Measurements from ENCODE around the gene BEGAIN.

The BEGAIN gene

DNA sequence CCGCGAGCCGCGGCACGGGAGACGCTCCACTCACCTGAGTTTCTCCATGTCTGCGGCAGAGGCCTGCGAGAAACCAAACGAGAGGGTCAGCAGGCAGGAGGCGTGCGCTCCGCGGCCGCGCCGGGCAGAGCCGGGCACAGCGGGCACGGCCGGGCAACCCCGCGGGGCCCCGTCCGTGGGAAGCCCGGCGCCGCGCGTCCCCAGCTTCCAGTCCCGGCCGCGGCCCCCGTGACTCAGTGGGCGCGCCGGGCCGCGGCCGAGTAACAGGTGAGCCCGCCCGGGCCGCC lies 19.4 kb downstream of the BEGAIN start:
- no peak for DNase-seq (ENCODE audit: low spot score)

DNA sequence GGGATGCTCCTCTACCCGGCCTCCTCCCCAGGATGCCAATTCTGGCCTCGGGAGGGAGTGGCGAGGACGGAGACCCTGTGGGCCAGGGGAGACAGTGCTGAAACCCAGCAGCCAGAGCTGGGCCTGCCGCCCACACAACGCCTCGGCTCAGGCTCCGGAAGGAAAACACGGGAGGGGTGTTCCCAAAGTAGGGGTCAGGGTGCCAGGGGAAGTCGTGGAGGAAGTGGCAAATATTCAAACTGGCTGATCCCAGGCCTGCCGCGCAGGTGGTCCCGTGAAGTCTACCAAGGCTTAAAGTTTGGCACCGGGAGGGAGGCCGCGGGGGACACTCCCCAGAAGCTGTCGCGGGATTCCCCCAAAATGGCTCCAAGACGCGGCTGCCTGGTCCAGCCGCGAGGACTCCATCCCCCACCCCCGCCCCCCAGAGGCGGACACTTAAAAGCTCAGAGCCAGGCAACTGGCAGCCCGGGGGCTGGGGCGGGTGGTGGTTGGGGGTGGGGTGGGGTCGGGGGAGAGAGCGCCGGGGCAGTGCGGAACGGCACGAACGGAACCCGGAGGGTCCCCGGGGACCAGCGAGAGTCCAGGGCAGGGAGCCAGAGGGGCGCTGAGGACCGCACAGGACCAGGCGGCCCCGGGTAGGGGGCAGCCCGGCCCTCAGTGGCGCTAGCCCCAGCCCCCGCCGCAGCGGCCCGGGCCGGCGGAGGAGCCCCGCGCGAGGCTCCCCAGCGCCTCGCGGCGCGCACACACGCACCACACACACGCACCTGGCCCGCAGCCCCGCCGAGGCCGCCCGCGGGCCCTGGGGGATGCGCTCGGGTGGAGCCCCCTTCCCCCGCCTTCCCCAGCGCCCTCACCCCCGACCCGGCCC lies 20.0 kb downstream of the BEGAIN start:
- no peak for DNase-seq (ENCODE audit: low spot score)

DNA sequence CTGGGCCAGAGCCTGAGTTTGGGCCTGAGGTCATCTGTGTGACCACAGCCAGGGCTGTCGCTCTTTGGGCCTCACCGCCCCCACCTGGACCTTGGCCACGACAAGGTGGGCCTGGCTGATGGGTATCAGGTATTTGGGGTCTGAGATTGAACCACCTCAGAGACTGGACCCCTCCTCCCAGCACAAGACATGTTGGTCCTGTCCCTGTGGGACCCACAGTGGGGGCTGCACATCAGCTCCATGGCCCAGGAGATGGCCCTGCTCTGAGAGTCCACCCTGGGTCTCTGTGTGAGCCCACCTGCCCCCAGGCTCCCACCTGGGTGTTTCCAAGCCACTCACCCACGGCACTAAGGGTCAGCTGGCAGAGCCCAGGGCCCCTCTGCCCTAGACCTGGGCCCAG lies 20.6 kb downstream of the BEGAIN start:
- DNase-seq (ENCODE audit: low spot score): no peak

DNA sequence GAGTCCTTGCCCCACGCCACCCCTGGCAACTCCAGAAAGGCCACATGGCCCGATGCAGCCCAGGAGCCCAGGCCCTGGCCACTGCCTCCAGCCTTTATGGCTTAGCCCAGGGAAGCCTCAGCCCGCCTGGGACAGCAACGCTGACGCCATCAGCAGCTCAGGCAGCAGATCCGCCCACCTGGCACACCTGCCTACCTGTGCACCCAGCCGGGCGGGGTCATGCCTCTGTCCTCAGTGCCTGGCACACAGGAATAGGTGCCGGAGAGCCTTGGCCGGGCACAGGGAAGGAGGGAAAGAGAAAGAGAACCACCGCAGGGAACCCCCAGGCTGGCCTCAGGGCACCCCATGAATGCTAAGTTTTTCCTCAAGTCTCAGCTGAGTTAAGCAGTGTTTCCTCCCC lies 21.1 kb downstream of the BEGAIN start:
- DNase-seq (ENCODE audit: low spot score): no peak

DNA sequence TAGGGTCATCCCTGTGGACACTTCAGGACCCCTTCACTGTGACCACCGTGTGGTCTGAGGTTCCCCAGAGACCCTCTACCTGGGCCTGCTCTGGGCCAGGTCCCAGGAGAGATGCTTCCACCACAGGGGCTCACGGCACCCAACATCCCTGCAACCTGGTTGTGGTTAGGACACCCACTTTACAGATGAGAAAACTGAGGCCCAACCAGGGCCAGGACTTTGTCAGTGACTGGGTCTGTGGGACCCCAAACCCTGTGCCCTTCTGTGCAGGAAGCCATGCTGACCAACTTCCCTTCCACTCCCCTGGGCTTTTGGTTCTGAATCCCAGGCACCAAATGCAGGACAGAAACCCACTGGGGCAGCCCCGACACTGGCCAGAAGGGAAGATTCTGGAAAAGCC lies 21.6 kb downstream of the BEGAIN start:
- no peak for DNase-seq (ENCODE audit: low spot score)

DNA sequence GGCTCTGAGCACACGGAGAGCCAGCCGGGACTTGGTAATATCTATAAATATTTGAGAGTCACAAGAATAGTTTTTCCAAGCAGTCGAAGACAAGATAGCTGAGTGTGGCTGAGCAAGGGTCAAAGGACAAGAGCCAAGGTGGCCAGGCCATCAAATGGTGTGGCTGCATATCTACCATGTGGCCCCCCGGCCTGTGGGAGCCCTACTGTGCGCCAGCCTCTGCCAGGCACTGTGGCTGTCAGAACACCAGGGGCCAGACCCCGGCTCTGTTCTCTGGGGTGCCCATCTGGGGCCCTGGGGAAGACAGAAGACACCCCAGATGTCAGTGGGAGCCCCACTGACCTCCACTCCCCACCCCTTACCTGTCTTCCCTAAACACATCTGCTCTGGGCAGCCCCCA lies 22.7 kb downstream of the BEGAIN start:
- DNase-seq (ENCODE audit: low spot score): no peak

DNA sequence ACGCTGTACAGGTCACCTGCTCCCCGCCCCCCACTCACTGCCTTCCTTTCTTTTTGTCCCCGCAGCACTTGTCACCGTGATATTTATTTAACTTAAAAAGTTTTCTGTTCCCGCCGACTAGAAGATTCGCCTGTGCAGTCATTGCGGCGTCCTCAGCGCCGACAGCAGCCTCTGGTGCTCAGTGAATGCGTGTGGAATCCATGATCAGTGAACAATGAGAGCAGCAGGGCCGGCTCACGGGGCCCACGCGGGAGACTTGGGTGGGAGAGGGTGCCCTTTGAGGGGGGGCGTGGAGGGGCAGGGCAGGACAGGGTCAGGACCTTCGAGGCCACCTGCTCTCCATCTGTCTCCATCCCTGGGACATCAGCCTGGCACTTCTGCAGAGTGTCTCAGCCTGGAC lies 24.5 kb downstream of the BEGAIN start:
- no peak for DNase-seq (ENCODE audit: low spot score)

DNA sequence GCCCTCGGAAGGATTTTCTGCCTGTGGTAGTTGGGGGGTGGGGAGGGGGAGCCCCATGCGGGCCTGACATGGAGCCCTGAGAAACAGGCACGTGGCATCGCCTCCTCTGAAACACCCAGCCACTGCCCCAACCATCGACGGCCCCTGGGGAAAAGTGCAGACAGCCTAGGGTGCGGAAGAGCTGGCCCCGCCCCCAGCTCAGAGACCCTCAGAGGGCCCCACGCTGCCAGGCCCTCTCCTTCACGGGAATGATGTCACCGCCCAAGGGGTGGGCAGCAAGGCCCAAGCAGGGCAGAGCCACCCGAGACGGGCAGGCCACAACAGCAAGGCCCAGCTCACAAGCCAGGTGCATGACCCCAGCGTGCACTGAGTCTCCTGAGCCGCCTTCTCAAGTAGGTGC lies 26.2 kb downstream of the BEGAIN start:
- no peak for DNase-seq (ENCODE audit: low spot score)

DNA sequence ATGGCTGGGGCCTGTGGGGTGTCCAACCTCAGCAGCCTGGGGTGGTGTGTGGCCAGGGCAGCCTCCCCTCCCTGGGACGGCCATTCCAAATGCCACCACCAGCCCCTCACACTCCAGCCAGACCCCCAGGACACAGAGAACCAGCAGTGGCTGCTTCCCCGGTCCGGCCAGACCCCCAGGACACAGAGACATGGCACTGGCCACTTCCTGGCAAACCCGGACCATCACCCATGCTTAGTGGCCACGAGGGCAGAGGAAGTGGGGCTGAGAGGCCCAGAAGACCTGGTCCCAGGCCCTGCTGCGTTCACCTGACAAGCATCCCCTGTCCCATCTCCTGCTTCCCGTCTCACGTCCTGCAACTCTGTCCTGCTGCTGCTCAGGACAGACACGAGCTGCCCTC lies 26.7 kb downstream of the BEGAIN start:
- no peak for DNase-seq (ENCODE audit: low spot score)

DNA sequence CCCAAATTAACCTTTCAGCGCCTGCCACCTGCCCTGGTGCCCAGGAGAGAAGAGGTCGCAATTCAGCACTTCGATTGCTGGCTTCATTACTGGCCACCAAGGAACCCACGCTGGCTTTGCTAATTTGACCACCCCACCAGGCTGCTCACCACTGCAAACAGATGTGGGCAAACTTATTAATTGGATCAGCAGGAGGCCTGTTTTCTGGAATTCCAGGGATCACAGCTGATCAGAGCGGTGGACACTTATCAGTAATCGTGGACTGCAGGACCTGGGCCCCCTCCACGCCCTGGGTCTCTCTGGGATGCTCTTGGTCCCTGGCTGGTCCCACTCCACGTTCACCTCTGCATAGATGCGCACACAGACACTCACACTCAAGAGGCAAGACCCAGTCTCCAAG lies 27.8 kb downstream of the BEGAIN start:
- no peak for DNase-seq (ENCODE audit: low spot score)

DNA sequence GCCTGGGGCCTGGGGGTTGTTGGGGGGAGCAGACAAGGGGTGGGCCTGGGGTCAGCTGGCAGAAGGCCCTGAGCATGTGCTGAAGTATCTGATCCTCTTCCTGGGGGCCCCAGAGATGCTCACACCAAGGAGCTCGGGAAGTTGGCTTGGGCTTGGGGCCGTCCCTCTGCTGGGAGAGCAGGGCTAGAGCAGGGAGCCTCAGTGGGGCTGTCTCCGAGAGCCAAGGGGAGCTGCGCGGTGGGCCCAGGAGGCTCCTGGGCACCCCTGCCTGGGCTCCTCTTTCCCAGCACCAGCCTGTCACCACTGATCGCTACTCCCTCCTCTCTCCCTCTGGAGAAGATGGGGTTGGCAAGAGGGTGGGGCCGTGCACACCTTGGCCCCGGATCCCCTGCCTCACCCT lies 28.3 kb downstream of the BEGAIN start:
- DNase-seq (ENCODE audit: low spot score): no peak

DNA sequence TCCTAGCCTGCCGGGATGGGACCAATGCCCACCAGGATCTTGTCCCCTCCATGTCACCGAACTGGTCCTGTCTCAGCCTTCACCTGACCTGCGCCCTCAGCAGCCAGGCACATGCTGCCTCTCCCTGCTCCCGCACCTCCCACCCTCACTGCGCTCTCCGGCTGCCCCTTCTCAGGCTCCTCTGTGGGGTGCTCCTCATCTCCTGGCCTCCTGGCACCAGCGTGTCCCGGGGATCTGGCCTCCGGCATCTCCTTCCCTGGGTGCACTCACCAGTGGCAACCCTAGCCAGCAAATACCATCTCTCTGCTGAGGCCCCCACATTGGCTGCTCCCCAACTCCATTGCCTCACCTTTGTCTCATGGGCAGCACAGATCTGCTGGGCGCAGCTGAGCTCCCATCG lies 29.0 kb downstream of the BEGAIN start:
- no peak for DNase-seq (ENCODE audit: low spot score)

DNA sequence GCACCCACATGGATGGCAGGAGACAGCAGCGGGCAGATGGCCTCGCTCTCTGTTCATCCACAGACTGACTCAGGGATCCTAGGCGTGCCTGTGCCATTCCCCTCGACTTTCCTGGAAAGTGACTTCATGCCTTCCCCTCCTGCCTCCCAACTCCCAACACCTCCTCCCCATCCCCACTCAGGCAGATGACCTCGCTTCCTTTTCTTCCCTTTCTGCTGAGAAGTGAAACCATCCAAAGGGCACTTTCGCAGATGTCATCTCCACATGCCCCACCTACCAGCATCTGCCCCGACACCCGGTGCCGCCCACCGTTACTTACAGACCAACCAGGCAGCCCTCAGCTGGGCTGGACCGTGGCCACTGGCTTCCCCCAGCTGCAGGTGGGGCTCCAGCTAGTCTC lies 29.6 kb downstream of the BEGAIN start:
- DNase-seq (ENCODE audit: low spot score): no peak

DNA sequence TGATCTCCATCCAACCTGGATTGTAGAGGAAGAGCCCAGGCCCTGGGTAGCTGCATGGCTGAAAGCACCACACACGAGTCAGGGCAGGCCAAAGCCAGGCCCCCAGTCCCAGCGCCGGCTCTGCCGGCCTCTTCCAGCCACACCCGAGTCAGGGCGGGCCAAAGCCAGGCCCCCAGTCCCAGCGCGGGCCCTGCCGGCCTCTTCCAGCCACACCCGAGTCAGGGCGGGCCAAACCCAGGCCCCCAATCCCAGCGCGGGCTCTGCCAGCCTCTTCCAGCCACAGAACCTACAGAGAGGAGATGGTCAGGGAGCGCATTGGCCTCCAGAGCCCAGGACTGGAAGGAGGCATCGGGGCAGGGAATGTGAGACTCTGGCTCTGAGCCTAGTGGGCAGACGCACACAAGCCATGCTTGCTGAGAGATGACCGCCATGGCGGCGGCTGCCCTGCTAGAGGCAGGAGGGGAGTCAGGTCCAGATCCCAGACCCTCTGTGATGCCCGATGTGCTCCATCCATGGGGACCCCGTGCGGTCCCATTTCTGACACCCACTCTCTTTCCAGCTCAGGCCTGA lies 30.2 kb downstream of the BEGAIN start:
- DNase-seq (ENCODE audit: low spot score): no peak

DNA sequence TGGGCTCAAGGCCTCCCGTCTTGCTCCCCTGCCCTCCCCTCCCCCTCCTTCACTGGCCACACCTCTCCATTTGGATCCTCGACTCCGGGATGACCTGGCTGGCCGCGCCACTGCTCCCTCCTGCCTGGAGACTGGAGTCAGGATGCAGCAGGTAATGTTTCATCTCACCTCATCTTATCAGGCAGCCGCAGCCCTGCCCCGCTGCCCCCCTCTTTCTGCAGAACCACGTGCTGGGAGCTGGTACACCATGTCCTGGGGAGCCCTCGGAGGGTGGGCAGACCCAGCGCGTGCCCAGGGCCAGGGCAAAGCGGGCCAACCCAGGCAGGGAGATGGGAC lies 31.1 kb downstream of the BEGAIN start:
- no peak for DNase-seq (ENCODE audit: low spot score)

DNA sequence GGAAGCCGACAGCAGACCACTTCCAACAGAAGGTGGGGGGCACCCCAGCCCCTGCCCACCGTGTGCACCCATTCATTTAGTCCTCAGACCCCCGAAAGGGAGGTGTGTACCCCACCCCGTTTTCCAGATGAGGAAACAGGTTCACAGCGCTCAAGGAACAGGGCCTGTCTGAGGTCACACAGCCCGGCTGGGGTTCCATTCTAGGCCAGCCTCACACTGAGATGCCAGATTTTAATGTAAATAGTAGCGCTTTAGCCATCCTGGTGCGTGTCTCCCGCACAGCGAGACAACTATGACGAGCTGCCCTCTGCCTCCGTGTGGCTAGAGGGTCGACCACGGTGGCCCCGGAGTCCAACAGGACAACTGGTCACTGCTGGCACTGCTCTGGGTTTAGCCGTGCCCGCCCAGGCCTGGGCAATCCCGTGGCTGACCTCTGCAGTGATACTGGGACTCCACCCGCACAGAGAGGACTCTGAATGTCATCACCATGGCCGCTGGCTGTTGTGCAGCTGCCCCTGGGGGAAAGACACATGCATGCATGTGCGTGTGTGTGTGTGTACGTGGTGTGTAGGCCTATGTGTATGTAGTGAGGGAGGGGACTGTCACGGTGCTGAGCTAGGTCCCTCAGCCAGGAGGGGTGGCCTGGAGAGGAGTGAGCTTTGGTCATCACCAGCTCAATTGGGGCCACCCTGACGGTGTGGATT lies 31.6 kb downstream of the BEGAIN start:
- no peak for DNase-seq (ENCODE audit: low spot score)

DNA sequence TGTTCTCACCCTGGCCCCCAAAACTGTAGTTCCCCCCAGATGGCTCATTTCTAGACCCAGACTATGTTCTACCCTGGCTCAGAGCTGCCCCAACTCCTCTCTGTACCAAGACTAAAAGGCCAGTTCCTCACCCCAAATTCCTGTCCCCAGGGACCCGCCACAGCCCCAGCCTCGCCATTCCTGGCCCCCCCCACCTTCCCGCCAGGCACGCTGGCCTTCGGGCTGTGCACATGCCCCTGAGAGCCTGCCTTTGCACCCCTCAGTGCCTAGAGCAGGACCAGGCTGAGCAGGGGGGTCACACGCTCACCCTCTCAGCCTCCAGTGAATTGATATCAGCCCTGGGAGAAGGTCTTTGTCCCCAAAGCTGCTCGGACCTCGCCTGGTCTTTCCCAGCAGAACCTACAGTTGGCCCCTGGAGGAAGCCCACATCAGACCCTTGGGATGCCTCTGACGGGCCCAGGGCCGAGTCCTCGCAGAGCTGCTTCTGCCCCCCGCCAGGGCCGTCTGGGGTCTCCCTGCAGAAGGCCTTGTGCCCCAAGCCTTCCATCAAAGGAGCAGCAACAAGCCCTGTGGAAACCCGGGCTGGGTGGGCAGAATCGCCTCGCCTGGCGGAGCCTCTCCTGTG lies 32.4 kb downstream of the BEGAIN start:
- no peak for DNase-seq (ENCODE audit: low spot score)

DNA sequence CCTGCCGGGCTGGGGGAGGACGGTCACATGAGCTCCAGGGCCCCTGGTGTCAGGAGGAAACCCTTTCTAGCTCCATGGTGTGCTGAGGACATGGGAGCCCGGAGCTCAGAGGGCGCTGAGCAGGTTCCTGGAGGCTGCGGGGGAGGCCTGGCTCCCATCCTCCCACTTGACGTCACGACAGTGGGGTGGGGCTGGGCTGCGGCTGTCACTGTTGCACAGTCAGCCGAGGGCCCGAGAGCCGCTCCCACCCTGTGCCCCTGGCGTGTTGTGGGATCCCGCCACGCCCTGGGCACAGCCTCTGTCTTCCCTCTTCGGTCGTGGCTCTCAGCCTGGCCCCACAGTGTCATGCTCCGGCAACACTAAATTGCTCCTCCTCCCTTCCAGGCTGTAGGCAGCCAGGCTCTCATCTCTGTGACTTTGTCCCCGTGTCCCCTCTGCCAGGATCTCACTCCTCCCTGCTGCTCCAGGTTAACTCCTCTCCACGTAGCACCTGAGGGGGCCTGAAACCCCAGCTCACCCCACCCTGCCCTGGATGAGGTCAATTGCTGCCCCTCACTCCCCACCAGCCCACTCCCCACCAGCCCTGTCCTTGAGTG lies 33.0 kb downstream of the BEGAIN start:
- DNase-seq (ENCODE audit: low spot score): no peak

DNA sequence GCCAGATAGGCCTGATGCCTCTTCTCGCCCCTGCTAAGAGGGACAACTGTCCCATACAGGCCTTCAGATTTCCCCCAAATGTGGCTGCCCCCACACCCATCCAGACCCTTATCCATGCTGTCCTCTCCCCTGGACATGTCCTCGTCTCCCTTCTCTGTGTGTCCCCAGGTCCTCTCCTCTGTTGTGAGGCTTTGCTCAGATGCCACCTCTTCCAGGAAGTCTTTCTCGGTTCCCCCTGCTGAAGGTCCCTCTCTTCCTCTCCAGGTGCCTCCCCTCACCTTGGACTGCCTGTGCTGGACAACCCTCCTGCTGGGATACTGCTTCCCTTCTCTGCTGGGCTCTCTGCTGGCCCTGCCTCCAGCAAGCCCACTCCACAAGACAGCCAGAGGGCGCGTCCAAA lies 33.7 kb downstream of the BEGAIN start:
- DNase-seq (ENCODE audit: low spot score): no peak

DNA sequence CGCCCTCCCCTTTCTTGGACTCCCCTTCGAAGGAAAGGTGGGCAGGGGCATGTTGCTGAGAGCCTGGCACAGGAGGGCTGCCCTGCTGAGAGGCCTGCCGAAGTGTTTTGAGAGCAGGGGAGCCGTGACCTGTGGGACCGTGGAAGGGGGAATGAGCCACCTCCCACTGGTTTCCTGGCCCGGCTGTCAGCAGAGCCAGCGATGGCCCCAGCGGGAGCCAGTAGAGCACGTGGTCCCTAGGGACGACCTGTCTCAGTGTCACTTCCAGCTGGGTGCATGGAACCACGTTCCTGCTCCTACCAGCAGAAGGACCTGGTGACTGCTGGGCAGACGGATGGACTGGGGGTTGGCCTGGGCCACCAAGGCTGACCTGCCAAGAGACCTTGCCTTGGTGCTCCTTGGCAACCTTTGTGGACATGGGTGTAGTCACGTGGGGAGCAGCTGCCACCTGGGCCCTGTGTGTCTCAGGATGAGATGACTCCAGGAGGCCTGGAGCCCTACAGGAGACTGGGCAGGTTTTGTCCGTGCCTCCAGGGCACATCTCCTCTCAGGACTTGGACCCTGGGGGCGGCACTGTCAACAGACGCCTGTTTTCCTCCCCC lies 34.6 kb downstream of the BEGAIN start:
- DNase-seq (ENCODE audit: low spot score): no peak

DNA sequence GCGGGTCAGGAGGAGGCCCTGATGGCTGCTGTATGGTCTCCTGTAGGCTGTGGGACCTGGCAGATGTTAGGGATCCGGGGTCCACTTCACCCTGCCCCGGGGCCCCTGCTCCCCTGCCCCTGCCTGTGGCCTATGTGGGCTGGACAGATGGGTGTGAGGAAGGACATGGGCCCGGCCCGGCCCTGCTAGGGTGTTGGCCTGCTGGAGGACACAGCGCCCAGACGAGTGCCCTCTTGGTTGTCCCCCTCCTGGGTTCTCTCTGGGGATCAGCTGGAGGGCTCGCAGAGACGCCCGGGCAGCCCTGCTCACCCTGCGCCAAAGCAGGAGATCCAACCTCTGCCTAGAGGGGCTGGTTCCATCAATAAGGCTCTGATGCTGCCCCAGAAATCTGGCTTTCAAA lies 36.2 kb downstream of the BEGAIN start:
- no peak for DNase-seq (ENCODE audit: low spot score)

DNA sequence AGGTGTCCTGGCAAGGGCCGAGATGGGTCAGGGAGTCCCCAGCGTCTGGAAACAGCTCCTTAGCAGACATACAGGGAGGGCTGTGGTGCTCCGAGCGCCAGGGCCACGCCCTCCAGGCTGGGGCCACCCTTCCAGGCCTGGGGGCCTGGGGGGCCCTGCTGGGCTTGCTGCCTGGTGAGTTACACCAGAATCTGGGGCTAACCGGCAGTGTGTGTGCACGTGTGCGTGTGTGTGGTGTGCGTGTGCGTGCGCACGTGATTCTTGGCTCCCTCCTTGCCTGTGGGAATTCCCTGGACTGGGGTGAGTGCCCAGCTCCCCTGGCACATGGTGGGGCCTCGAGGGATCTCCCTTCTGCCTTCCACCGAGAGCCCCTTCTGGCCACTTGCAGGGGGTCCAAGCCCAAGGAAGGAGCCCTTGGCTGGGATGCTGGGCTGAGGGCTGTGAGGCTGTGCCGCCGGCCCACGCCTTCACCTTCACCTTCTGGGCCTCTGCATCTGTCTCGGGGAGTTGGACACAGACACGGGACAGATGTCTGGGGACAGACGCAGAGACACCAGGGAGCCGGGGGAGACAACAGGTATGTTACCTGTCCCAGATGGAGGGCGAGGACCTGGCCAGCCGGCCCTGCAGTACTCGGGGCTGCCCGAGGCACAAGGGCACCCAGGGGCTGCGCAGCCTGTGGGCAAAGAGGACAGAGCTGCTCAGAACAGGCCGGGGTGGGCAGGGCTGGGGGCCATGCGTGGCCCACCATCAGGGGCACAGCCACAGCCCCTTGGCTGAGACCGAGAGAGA lies 37.2 kb downstream of the BEGAIN start:
- no peak for DNase-seq (ENCODE audit: low spot score)

All from CD4-positive, alpha-beta T cell treated with Interleukin-2 at 100 ng/mL for 4 hours (primary cell).